Muscle layer of colon (tissue), 2 donors: ENCODE measurements around the gene ITSN2.

Experiments
- H3K27ac ChIP-seq: one replicate; pipeline ENCODE4 v1.7.0; 2013; ENCODE audit warnings: low read depth, mild to moderate bottlenecking, low read length, moderate library complexity
- H3K27me3 ChIP-seq, 2 donors: one replicate each; pipeline ENCODE4 v1.7.0; 2013; ENCODE audit warnings: low read length in 2 of 2, mild to moderate bottlenecking in 2 of 2; ENCODE audit not compliant: insufficient read depth in 2 of 2, control insufficient read depth in 1 of 2
- H3K36me3 ChIP-seq: one replicate; pipeline ENCODE4 v1.7.0; 2013; ENCODE audit warnings: mild to moderate bottlenecking, low read length; ENCODE audit not compliant: insufficient read depth
- H3K4me1 ChIP-seq: one replicate; pipeline ENCODE4 v1.7.0; 2013; ENCODE audit warnings: mild to moderate bottlenecking, low read length; ENCODE audit not compliant: insufficient read depth
- H3K4me3 ChIP-seq, 2 donors: one replicate each; pipeline ENCODE4 v1.7.0; 2013; ENCODE audit warnings: low read length in 2 of 2, low read depth in 1 of 2, mild to moderate bottlenecking in 1 of 2, moderate library complexity in 1 of 2
- H3K9ac ChIP-seq: one replicate; pipeline ENCODE4 v1.7.0; 2013; ENCODE audit warnings: low read length
- H3K9me3 ChIP-seq: one replicate; pipeline ENCODE4 v1.7.0; 2013; ENCODE audit warnings: mild to moderate bottlenecking, low read length
- donor health status: abdominal sarcoma.
- donor health status: Adenocarcinoma of cecum.

ITSN2 gene

GRCh38 chr2:24392542-24393059 is 32.3 kb upstream of the ITSN2 start:
- no peak overlapping the region for H3K9ac ChIP-seq
- no peaks in the 10 kb centered on the region for H3K4me1 ChIP-seq
- H3K4me3 ChIP-seq: no peak overlapping the region
- no peak overlapping the region for H3K27ac ChIP-seq
- H3K9me3 ChIP-seq: no peaks in the 10 kb centered on the region
- H3K27me3 ChIP-seq: no peaks in the 10 kb centered on the region
- no peaks in the 10 kb centered on the region for H3K36me3 ChIP-seq

GRCh38 chr2:24385366-24385765 is 25.0 kb upstream of the ITSN2 start:
- no peak overlapping the region for H3K4me3 ChIP-seq
- H3K9ac ChIP-seq: no peak overlapping the region
- no peaks in the 10 kb centered on the region for H3K4me1 ChIP-seq
- H3K27me3 ChIP-seq: no peaks in the 10 kb centered on the region
- no peaks in the 10 kb centered on the region for H3K9me3 ChIP-seq
- no peaks in the 10 kb centered on the region for H3K36me3 ChIP-seq
- H3K27ac ChIP-seq: no peak overlapping the region

DNA sequence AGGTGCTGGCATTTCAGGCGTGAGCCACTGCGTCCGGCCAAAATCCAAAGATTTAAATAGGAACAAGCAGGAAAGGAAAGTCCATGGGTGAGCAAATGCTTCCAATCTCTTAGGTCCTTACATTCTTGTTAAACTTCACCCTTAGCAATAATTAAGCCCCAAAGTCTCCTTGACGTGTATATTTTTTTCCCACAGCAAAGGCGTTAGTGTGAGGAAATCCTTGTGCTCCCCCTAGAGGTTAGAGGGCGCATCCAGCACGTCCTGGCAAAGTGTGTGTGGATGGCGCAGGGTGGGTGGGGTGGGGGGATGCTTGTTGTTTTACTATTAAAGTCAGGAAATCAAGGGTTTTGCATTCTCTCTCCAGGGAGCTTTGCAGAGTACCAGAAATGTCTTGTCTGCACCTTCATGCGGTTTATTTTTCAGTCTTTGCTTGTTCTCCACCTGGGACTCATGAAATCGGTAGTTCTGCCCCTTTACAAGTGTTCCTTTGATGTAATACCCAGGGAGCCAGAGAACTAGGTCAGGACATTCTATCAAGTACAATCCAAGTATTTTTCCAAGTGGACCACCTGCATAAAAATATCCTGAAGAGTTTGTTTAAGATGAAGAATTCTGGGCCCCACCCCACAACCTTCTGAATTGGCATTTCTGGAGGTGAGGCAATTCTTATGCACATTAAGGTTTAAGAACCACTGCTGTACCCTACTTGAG is 22.2 kb upstream of the ITSN2 start:
- Histone ChIP-seq H3K9ac (no peak overlapping the region), H3K9me3 (no peaks in the 10 kb centered on the region), H3K27me3 (no peaks in the 10 kb centered on the region), H3K36me3 (no peaks in the 10 kb centered on the region), H3K4me1 (no peaks in the 10 kb centered on the region), H3K4me3 (no peak overlapping the region), H3K27ac (no peak overlapping the region)

DNA sequence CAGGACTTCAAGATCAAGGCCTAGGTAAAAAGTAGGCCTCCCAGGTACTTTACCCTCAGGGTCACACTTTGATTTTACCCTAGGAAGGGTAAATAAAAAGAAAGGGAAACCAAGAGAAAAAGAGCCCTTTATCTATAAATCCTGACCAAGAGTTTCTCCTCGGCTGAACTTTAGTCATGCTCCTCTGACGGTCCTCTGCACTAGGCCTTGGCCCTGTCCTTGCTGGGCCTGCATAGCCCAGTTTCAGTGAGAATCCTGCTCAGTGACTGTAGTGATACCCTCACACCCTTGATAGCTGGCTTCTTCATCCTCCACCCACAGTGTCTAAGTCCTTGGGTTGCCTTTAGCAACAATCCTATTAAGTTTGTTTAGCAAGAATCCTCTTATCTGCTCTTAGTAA is 20.5 kb upstream of the ITSN2 start:
- Histone ChIP-seq H3K27ac (no peak overlapping the region), H3K36me3 (no peaks in the 10 kb centered on the region), H3K27me3 (no peaks in the 10 kb centered on the region), H3K4me3 (no peak overlapping the region), H3K9ac (no peak overlapping the region), H3K4me1 (no peaks in the 10 kb centered on the region), H3K9me3 (no peaks in the 10 kb centered on the region)

DNA sequence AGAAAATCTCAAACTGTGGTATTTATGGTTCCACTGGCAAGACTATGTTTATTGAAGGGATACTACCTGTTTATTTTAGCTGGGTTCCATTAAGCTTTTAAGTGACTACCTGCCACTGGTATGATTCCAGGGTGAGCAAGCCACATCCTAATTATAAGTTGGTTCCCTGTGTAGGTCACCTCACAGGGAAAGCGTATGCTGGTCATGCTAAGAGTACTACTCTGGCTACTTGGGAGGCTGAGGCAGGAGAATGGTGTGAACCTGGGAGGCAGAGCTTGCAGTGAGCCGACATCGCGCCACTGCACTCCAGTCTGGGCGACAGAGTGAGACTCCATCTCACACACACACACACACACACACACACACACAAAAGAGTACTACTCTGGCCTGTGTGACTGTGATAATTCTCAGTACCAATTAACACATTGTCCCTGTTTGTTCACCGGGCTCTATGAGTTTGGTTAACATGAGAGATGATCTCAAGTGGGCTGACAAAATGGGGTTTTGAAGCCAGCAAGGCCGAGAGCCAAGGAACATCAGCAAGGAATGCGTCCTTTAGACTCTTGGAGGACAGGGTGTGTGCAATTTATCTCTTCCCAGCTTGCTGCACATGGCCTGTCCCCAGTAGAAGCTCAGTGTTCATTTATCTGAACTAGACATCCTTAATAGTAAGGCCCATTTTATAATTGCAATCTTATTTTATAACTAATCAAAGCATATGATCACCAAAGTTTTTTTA is 15.2 kb upstream of the ITSN2 start:
- H3K36me3 ChIP-seq: no peaks in the 10 kb centered on the region
- H3K27ac ChIP-seq: no peak overlapping the region
- H3K4me3 ChIP-seq: no peak overlapping the region
- H3K4me1 ChIP-seq: no peaks in the 10 kb centered on the region
- H3K9ac ChIP-seq: no peak overlapping the region
- no peaks in the 10 kb centered on the region for H3K27me3 ChIP-seq
- H3K9me3 ChIP-seq: no peaks in the 10 kb centered on the region

- Histone ChIP-seq H3K27me3 (no peaks in the 10 kb centered on the region), H3K9me3 (no peaks in the 10 kb centered on the region), H3K27ac (no peak overlapping the region), H3K9ac (no peak overlapping the region), H3K4me1 (no peaks in the 10 kb centered on the region), H3K36me3 (no peaks in the 10 kb centered on the region), H3K4me3 (no peak overlapping the region)
Observed at GRCh38 chr2:24374301-24374700, 14.0 kb upstream of the ITSN2 start.

- Histone ChIP-seq H3K36me3 (no peaks in the 10 kb centered on the region), H3K9ac (no peak overlapping the region), H3K9me3 (no peaks in the 10 kb centered on the region), H3K27me3 (no peaks in the 10 kb centered on the region), H3K27ac (no peak overlapping the region), H3K4me1 (no peaks in the 10 kb centered on the region), H3K4me3 (no peak overlapping the region)
Observed at GRCh38 chr2:24372033-24372432, 11.7 kb upstream of the ITSN2 start.

DNA sequence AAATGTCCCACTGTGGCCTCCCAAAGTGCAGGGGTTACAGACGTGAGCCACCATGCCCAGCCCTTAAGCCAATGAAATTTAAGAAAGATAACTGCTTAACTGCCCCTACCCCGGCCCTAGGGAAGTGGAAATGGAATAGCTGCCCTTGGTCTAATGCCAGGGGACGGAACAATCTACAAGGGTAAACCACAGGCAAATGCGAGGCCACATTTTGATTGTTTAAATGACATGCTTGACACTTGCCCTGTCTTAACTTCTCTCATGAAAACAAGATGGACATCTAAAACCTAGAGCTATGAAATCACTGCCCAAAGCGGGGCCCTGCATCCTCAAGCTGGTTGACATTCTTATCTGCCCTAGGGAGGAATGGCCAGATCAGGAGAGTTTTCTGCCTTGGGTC is 5.5 kb upstream of the ITSN2 start:
- H3K27ac ChIP-seq: no peak overlapping the region
- H3K27me3 ChIP-seq: no peaks in the 10 kb centered on the region
- no peaks in the 10 kb centered on the region for H3K36me3 ChIP-seq
- H3K9ac ChIP-seq: no peak overlapping the region
- peaks cover 4% of the 10 kb centered on the region for H3K4me1 ChIP-seq
- H3K9me3 ChIP-seq: no peaks in the 10 kb centered on the region
- H3K4me3 ChIP-seq: no peak overlapping the region

DNA sequence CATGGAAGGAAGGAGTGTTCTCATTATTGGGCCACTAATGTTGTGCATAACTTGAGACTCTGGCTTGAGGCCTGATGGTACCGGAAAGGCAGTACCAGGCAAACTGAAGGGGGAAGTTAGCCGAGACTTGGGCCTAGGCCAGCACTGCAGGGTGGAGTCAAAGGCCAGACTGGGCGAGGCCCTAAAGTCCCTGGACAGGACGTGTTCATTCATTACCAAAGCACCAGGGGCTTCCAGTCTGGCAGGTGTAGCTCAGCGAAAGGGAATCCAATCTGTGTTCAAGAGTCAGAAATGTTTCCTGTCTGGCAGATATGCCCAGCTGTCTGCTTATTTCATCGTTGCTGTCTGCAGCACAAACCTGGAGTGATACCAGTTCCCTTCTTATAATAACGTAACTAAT is 4.7 kb upstream of the ITSN2 start:
- Histone ChIP-seq H3K9ac (no peak overlapping the region), H3K4me3 (no peak overlapping the region), H3K27ac (no peak overlapping the region), H3K36me3 (no peaks in the 10 kb centered on the region), H3K9me3 (no peaks in the 10 kb centered on the region), H3K4me1 (peaks cover 5% of the 10 kb centered on the region), H3K27me3 (no peaks in the 10 kb centered on the region)

GRCh38 chr2:24363301-24363700 is 3.0 kb upstream of the ITSN2 start:
- Histone ChIP-seq H3K9ac (no peak overlapping the region), H3K4me1 (peaks cover 11% of the 10 kb centered on the region), H3K4me3 (no peak overlapping the region), H3K36me3 (no peaks in the 10 kb centered on the region), H3K27me3 (no peaks in the 10 kb centered on the region), H3K9me3 (no peaks in the 10 kb centered on the region), H3K27ac (no peak overlapping the region)

DNA sequence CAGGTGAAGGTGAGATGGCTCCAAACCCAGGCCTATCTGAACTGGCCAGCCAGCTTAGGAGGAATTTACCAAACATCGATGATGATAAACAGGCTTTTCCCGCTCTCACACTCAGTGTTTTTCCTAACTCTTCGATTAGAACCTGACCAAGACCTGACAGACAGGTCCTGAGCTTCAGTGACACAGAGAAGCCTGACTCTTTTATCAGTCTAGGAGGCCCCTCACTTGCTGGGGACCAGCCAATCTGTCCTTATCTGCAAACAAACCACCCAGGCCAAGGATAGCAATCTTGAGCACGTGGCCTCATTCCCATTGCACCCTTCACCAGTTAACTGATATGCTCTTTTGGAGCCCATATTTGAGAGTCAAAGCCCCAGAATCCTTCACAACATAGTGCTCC is 1.9 kb upstream of the ITSN2 start:
- Histone ChIP-seq H3K27me3 (no peaks in the 10 kb centered on the region), H3K9ac (no peak overlapping the region), H3K36me3 (no peaks in the 10 kb centered on the region), H3K9me3 (no peaks in the 10 kb centered on the region), H3K4me1 (peaks cover 11% of the 10 kb centered on the region), H3K27ac (no peak overlapping the region), H3K4me3 (no peak overlapping the region)

- Histone ChIP-seq H3K27me3 (no peaks in the 10 kb centered on the region), H3K9me3 (no peaks in the 10 kb centered on the region), H3K9ac (peak overlapping the region; percentile 74), H3K27ac (peak overlapping the region; percentile 79), H3K4me3 (peak overlapping the region; percentile 75 to 77), H3K36me3 (no peaks in the 10 kb centered on the region), H3K4me1 (peaks cover 11% of the 10 kb centered on the region)
Observed at GRCh38 chr2:24360963-24361330, 611 bp upstream of the ITSN2 start.
